Spinal cord (tissue), 10 donors: ENCODE data around the gene LIPG. TPM values are rescaled to one million over a fixed set of nuclear protein-coding genes. Genes with fewer than 3 reads are reported as not detected.
"Not testable (repeated sequence)": the region's sequence is repeated elsewhere in the genome, so short reads cannot be mapped to it uniquely, and the experiment has no call there.

ENCODE experiments used
- DNase-seq, 6 donors: peaks; one replicate each; pipeline versions ENCODE4 v3.0.0 to v3.0.0-alpha.2; 2013 to 2015; ENCODE audit warnings: low spot score in 6 of 6, low read depth in 4 of 6
- H3K27ac ChIP-seq: one replicate; pipeline ENCODE4 v1.5.1; 2013; ENCODE audit warnings: low read depth, low read length, control low read depth
- H3K27me3 ChIP-seq: one replicate; pipeline ENCODE4 v1.6.1; 2013; ENCODE audit warnings: low read length; ENCODE audit not compliant: control insufficient read depth, insufficient read depth
- H3K36me3 ChIP-seq: one replicate; pipeline ENCODE4 v1.6.1; 2013; ENCODE audit warnings: low read length; ENCODE audit not compliant: control insufficient read depth, insufficient read depth
- H3K4me1 ChIP-seq: one replicate; pipeline ENCODE4 v1.6.1; 2013; ENCODE audit warnings: low read length; ENCODE audit not compliant: control insufficient read depth, insufficient read depth
- H3K4me3 ChIP-seq: one replicate; pipeline ENCODE4 v1.5.1; 2013; ENCODE audit warnings: low read depth, low read length, control low read depth
- H3K9me3 ChIP-seq: one replicate; pipeline ENCODE4 v1.6.1; 2013; ENCODE audit warnings: low read length; ENCODE audit not compliant: control insufficient read depth, insufficient read depth
- WGBS: methylation state at CpG from one replicate; pipeline ENCODE4 v1.1.5; 2013; ENCODE audit warnings: missing lambda C conversion rate; ENCODE audit not compliant: insufficient coverage; 5-methylcytosine and 5-hydroxymethylcytosine counted together
- polyA plus RNA-seq, 2 donors: library from polyadenylated mRNA; unstranded; fragments of 120-200 nt; gene quantifications; one replicate each; pipeline ENCODE4 v1.2.1, GENCODE V29; 2013; ENCODE audit not compliant: insufficient read length in 2 of 2
- total RNA-seq, 2 donors: library from RNA; depleted of rRNA in 1 of 2; stranded (reverse); fragments of 120-200 nt in 1 of 2; fragments of >200 nt in 1 of 2; gene quantifications; one replicate each; pipeline versions ENCODE4 v1.2.3 to v1.2.4, GENCODE V29; 2013 to 2014
- donor health status: healthy.

The LIPG gene
- total and polyA plus RNA-seq, 4 donors = 3.6 to 11.4 (median 5.9) TPM

DNA sequence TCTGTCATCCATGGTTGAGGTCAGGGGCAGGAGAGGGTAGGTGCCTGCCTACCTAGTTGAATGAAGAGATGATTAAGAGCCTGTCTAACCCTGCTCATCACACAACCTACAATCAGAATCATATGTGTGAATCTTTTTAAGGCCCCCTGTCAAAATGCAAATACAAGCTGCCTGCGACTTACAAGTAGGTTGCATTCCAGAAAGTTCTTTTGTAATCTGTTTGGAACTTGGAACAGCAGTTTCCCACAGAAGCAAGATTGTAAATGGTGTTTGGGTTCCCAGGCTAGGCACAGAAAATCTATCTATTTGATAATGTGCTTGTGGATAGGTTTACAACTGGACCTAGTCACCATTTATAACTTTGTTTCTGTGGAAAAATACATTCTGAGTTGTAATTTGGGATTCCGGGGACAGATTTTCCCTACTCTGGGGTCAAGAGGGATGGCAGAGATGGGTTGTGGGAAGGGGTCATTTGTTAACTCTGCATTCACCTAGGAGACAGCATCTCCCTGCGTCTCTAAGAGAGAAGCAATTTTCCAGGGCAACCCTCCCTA lies 4.4 kb downstream of the LIPG start:
- WGBS = 29% methylated on average over 1 of the region's 3 CpGs
- Histone ChIP-seq H3K27ac (peak overlapping the region; percentile 76), H3K27me3 (peaks cover 35% of the 10 kb centered on the region), H3K36me3 (peaks cover 10% of the 10 kb centered on the region), H3K4me1 (peaks cover 47% of the 10 kb centered on the region), H3K4me3 (no peak overlapping the region), H3K9me3 (no peaks in the 10 kb centered on the region)
- DNase-seq = peak in 2 of 6 donors; percentile 59 to 77

DNA sequence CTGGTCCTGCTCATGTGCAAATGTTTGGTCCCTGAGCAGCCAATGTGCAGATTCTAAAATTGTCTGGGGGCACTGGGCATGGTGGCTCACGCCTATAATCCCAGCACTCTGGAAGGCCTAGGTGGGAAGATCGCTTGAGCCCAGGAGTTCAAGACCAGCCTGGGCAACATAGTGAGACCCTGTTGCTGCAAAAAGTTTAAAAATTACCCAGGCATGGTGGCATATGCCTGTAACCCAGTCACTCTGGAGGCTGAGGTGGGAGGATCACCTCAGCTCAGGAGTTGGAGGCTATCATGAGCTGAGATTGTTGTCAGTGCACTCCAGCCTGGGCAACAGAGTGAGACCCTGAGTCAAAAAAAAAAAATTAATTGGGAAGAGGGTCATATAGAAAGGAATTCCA lies 5.1 kb downstream of the LIPG start:
- Histone ChIP-seq H3K4me3 (no peak overlapping the region), H3K4me1 (peaks cover 46% of the 10 kb centered on the region), H3K27me3 (peaks cover 28% of the 10 kb centered on the region), H3K27ac (peak overlapping the region; percentile 12), H3K9me3 (no peaks in the 10 kb centered on the region), H3K36me3 (peaks cover 10% of the 10 kb centered on the region)
- 100% methylated on average over 2 of the region's 2 CpGs for WGBS
- DNase-seq = no peak

DNA sequence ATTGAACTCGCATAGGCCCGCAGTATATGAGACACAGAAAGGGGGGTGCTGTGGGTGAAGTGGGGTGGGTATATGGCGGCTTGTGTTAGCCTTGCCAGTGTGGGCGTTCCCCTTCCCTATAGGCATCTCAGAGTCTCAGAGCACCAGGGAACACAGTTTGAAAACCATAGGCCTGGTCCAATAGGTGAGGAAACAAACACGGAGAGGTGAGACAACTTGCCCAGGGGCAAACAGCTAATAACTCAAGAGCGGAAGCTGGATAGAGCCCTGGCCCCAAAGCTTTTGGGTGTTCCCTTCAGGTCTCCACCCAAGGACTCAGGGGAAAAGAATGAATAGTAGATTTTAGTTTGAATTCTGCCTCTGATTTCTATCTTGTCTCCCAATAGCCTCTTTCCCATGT lies 7.9 kb downstream of the LIPG start:
- Histone ChIP-seq H3K27ac (no peak overlapping the region), H3K36me3 (peaks cover 10% of the 10 kb centered on the region), H3K27me3 (peaks cover 4% of the 10 kb centered on the region), H3K4me1 (peaks cover 45% of the 10 kb centered on the region), H3K9me3 (no peaks in the 10 kb centered on the region), H3K4me3 (no peak overlapping the region)
- 100% methylated on average over 2 of the region's 6 CpGs for WGBS
- no peak for DNase-seq

DNA sequence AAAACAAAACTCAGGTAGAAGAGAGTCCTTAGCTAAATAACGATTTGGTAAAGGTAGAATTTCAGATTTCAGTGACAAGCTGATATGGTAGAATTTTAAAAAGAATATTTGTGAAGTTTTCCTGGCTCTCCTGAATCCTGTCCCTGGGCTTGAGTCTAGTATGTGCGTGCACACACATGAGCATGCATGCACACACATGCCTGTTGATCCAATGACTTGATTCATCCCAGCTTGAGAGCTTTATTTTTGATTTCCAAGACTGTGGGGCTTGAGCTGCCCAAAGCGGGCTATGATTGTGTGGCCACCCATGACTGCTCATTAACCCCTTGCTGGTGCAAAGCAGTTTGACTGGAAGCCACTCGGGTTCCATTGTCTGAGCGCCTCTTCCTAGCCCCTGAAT lies 9.0 kb downstream of the LIPG start:
- H3K4me1 ChIP-seq = peaks cover 37% of the 10 kb centered on the region
- peaks cover 10% of the 10 kb centered on the region for H3K36me3 ChIP-seq
- no peak overlapping the region for H3K4me3 ChIP-seq
- WGBS = 90% methylated on average over 5 of the region's 5 CpGs
- DNase-seq = no peak
- H3K27me3 ChIP-seq = peaks cover 4% of the 10 kb centered on the region
- no peak overlapping the region for H3K27ac ChIP-seq
- H3K9me3 ChIP-seq = no peaks in the 10 kb centered on the region

DNA sequence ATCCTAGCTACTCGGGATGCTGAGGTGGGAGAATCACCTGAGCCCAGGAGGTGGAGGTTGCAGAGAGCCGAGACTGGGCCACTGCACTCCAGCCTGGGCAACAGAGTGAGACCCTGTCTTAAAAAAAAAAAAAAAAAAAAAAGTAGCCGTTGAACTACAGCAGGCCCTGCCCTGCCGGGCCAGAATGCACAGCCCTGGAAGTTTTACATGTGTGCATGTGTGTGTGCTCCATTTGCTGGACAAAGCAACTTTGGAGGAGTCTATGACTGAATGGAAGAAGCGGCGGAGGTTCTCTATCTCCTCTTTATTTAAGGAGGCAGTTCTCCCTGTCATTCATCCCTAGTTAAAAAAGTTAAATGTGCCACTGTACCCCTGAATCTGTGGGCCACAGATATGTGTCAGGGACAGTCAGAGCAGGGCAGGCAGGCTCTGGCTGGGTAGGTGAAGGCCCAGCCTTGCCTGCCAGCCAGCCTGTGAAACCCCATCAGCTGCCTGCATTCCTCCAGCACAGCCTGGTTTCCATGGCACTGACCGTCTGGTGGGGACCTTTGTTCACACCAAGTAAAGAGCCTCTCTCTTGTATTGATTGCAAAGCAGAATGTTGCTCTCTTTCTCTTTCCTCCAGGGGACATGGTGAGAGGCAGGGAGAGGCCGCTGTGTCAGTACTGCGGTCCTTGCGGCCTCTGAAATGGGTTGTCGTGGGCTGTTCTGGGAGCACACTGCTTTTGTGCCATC lies 10.9 kb downstream of the LIPG start:
- Histone ChIP-seq H3K4me1 (peaks cover 25% of the 10 kb centered on the region), H3K27me3 (peaks cover 4% of the 10 kb centered on the region), H3K4me3 (no peak overlapping the region), H3K36me3 (peaks cover 10% of the 10 kb centered on the region), H3K27ac (no peak overlapping the region), H3K9me3 (no peaks in the 10 kb centered on the region)
- peak in 5 of 6 donors; percentile 70 to 93 (median 77) for DNase-seq
- WGBS = 62% methylated on average over 9 of the region's 11 CpGs

DNA sequence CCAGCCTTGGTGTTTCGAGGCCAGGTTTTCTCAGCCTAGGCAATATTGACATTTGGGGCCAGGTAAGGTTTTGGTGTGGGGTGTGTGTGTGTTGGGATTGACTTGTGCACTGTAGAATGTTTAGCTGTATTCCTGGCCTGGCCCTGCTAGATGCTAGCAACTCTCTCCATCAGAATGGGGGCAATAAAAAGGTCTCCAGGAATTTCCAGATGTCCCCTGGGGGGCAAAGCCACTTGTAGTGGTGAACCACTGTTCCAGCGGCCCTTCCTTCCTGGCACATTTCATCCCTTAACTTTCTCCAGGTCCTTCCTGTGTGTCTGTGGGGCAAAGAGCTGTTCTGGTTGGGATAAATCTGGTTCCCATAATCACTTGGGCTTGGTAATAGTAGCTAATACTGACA lies 12.0 kb downstream of the LIPG start:
- DNase-seq = no peak
- H3K27me3 ChIP-seq = peaks cover 4% of the 10 kb centered on the region

DNA sequence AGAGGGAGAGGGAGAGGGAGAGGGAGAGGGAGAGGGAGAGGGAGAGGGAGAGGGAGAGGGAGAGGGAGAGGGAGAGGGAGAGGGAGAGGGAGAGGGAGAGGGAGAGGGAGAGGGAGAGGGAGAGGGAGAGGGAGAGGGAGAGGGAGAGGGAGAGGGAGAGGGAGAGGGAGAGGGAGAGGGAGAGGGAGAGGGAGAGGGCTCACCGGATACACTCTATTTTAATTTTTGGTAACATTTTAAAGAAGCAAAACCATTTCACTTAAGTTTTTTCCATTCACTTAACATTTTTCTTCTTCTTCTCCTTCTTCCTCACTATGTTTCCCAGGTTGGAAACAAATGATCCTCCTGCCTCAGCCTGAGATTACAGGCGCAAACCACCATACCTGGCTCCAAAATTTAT lies 17.2 kb downstream of the LIPG start:
- not testable (repeated sequence) for DNase-seq, H3K36me3 ChIP-seq, H3K27me3 ChIP-seq, H3K27ac ChIP-seq, H3K9me3 ChIP-seq, H3K4me1 ChIP-seq, H3K4me3 ChIP-seq
- WGBS = no CpG with 5 or more reads among the region's 2 CpGs

More for the DNA sequence above, 12.0 kb downstream of the LIPG start:
- peaks cover 6% of the 10 kb centered on the region for H3K36me3 ChIP-seq
- 100% methylated on average over 1 of the region's 2 CpGs for whole genome bisulfite sequencing
- H3K9me3 ChIP-seq = no peaks in the 10 kb centered on the region
- H3K4me3 ChIP-seq = no peak overlapping the region
- no peak overlapping the region for H3K27ac ChIP-seq
- H3K4me1 ChIP-seq = peaks cover 25% of the 10 kb centered on the region

DNA sequence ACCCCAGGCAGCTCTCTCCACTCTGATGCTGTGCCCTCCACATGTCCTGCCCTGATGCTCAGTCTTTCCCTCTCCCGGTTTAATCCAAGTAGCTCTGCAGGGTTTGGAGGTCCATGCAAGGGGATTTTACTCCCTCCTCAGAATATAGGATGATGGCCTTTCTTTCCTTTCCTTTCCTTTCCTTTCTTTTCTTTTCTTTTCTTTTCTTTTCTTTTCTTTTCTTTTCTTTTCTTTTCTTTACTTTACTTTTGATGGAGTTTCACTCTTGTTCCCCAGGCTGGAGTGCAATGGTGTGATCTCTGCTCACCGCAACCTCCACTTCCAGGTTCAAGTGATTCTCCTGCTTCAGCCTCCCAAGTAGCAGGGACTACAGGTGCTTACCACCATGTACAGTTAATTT lies 17.7 kb downstream of the LIPG start:
- 88% methylated on average over 1 of the region's 2 CpGs for WGBS
- not testable (repeated sequence) for H3K36me3 ChIP-seq, H3K9me3 ChIP-seq, H3K27ac ChIP-seq, H3K27me3 ChIP-seq, DNase-seq, H3K4me3 ChIP-seq
- peaks cover 12% of the 10 kb centered on the region for H3K4me1 ChIP-seq

DNA sequence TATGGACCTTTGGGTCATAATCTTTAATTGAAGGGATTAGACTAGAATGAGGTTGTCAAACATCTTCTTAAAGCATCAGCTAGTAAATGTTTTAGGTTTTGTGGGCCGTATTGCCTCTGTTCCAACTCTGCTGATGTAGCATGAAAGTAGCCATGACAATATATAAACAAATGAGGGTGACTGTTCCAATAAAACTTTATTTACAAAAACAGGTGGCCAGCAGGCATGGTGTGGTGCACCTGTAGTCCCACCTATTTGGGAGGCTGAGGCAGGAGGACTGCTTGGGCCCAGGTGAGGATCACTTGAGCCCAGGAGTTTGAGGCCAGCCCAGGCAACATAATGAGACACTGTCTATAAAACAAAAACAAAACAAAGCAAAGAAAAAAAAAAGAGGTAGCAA lies 18.4 kb downstream of the LIPG start:
- H3K9me3 ChIP-seq = no peaks in the 10 kb centered on the region
- no peaks in the 10 kb centered on the region for H3K36me3 ChIP-seq
- no peak for DNase-seq
- no CpG with 5 or more reads among the region's 1 CpG for WGBS
- H3K27me3 ChIP-seq = no peaks in the 10 kb centered on the region
- no peak overlapping the region for H3K27ac ChIP-seq
- no peak overlapping the region for H3K4me3 ChIP-seq
- peaks cover 17% of the 10 kb centered on the region for H3K4me1 ChIP-seq

DNA sequence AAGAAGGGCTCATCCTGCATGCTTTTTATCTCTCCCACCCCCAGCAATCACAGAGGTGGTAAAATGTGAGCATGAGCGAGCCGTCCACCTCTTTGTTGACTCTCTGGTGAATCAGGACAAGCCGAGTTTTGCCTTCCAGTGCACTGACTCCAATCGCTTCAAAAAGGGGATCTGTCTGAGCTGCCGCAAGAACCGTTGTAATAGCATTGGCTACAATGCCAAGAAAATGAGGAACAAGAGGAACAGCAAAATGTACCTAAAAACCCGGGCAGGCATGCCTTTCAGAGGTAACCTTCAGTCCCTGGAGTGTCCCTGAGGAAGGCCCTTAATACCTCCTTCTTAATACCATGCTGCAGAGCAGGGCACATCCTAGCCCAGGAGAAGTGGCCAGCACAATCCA lies 19.5 kb downstream of the LIPG start:
- WGBS = 68% methylated on average over 7 of the region's 7 CpGs
- H3K4me1 ChIP-seq = peaks cover 20% of the 10 kb centered on the region
- H3K4me3 ChIP-seq = no peak overlapping the region
- no peaks in the 10 kb centered on the region for H3K27me3 ChIP-seq
- no peak for DNase-seq
- no peaks in the 10 kb centered on the region for H3K9me3 ChIP-seq
- no peak overlapping the region for H3K27ac ChIP-seq
- no peaks in the 10 kb centered on the region for H3K36me3 ChIP-seq
